AG09309 (cell line): ENCODE measurements around the gene PHOSPHO2.

ENCODE experiments used
- DNase-seq: peaks from one replicate; pipeline ENCODE4 v3.0.0-alpha.2; 2010; ENCODE audit warnings: low read depth
- H3K4me3 ChIP-seq: 2 replicates; pipeline ENCODE4 v1.5.1; 2011; ENCODE audit warnings: mild to moderate bottlenecking, low read depth, low read length, moderate library complexity; ENCODE audit not compliant: control insufficient read depth
- CTCF ChIP-seq: IDR thresholded peaks from 2 replicates; pipeline ENCODE4 v1.5.1; 2011; ENCODE audit warnings: mild to moderate bottlenecking, low read depth, low read length, inconsistent platforms; ENCODE audit not compliant: insufficient read depth, control insufficient read depth; ENCODE audit errors: missing control alignments

The PHOSPHO2 gene

GRCh38 chr2:169735623-169736022, 41.4 kb downstream of the PHOSPHO2 start:
- no peak for DNase-seq
- no peak overlapping the region for H3K4me3 ChIP-seq
- no peak for TF ChIP-seq CTCF

GRCh38 chr2:169736902-169737301, 42.6 kb downstream of the PHOSPHO2 start:
- no peak for DNase-seq
- no peak for TF ChIP-seq CTCF
- H3K4me3 ChIP-seq, result no peak overlapping the region

- H3K4me3 ChIP-seq, result no peak overlapping the region
- no peak for DNase-seq
- no peak for TF ChIP-seq CTCF
Measured at GRCh38 chr2:169738566-169739229, 44.4 kb downstream of the PHOSPHO2 start.

GRCh38 chr2:169739351-169739750, 45.1 kb downstream of the PHOSPHO2 start:
- H3K4me3 ChIP-seq, result no peak overlapping the region
- no peak for DNase-seq
- TF ChIP-seq CTCF, result no peak

- H3K4me3 ChIP-seq, result no peak overlapping the region
- no peak for TF ChIP-seq CTCF
- no peak for DNase-seq
Measured at GRCh38 chr2:169743549-169743948, 49.3 kb downstream of the PHOSPHO2 start.

- H3K4me3 ChIP-seq, result no peak overlapping the region
- TF ChIP-seq CTCF, result no peak
- DNase-seq, result no peak
Measured at GRCh38 chr2:169746240-169746639, 52.0 kb downstream of the PHOSPHO2 start.
